Ecto neural progenitor cell (in vitro differentiated cells): ENCODE measurements around the gene WNT3A.

ENCODE experiments used
- DNase-seq: peaks from one replicate; pipeline ENCODE4 v3.0.0-alpha.2; 2018; ENCODE audit warnings: low spot score

Gene WNT3A

DNA sequence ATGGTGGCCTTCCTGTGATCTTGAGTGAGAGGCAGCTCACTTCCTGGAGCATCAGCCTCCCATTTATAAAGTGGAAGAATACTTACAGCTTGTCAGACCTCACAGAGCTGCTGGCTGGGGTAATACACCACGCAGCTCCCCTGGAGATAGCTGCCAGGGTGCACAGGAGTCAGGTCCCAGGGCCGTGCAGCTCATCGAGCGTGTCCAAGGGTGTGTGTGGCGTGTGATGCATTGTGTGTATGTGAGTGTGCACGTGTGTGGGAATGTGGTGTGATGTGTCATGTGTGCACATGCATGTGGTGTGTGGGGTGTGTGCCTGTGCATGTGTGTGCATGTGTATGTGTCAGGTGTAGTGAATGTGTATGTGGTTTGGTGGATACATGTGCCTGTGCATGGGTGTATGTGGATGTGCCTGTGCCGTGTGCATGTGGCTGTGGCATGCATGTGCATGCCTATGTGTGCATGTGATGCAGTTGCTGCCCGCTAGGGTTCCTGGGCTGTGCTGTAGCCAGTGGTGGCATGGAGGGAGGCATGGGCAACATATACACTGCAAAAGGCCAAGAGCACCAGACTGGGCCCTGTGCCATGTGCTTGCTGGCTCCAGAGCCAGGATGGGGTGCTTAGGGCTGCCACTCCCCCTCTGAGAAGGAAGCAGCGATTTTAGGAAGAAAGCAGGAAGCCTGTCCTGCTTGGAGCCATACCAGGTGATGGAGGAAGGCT lies 24.6 kb downstream of the WNT3A start:
- DNase-seq: peak; percentile 28

DNA sequence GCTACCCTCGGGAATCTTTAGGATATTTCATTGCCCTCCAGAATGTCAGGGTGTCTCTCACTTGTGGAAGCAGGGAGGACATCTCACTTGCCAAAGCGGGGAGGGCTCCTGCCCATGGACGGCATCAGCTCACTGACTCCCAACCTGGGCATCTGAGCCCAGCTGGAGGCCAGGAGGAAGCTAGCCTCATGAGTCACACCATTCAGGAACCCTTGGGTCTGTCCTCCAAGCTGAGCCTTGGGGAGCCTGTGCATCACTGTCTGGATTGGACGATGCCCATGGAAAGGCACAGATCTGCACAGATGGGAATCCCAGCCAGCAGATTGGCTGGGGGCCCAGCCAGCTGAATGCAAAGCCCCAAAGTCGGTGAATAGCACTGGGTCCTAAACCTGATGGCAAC lies 25.2 kb downstream of the WNT3A start:
- DNase-seq: peak; percentile 36

DNA sequence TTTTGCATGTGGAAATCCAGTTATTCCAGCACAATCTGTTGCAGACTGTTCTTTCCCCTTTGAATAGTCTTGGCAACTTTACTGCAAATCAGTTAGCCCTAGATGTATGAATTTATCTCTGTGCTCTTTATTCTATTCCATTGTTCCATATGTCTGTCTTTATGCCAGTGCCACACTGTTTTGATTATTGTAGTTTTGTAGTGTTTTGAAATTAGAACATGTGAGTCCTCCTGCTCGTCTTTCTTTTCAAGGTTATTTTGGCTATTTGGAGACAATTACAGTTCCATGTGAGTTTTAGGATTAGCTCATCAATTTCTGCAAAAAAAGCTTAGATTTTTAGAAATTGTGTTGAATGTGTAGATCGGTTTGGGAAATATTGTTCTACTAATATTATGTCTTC lies 26.6 kb downstream of the WNT3A start:
- no peak for DNase-seq

DNA sequence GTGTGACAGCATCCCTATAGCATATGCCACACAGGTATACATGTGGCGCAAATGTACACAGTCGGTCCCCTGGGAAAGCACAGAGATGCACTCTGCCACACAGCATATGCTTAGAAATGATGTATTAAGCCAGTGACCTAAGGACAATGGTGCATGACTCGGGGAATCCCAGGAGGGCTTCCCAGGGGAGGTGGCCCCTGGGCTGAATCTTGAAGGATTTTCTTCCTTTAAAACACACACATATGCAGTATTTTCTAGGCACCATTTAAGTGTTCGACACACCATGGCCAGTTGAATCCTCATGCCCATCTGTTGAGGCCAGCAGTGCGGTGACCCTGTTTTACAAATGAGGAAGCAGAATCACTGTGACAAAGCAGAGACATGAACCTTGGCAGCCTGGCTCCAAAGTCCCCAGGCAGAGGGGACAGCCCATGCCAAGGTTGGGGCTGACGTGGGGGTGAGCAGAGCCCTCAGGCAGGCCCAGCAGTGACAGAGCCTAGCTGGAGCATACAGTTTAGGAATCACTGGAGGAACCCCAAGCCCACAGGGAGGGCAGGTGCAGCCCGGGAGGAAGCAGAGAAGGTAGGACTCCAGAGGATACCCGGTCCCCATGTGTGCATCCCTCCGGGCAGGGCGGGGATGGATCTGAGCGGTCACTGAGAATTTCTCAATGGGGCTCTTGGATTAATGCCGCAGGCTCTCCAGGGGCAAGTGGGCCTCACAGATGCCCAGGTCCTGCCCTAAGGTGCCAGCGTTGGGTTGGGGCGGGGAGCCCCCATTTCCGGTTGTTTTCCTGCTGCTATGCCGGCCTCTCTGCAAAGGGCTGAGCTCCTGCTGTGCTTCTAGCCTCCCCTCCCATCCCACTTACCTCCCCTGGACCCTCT lies 28.4 kb downstream of the WNT3A start:
- DNase-seq: peak; percentile 55

DNA sequence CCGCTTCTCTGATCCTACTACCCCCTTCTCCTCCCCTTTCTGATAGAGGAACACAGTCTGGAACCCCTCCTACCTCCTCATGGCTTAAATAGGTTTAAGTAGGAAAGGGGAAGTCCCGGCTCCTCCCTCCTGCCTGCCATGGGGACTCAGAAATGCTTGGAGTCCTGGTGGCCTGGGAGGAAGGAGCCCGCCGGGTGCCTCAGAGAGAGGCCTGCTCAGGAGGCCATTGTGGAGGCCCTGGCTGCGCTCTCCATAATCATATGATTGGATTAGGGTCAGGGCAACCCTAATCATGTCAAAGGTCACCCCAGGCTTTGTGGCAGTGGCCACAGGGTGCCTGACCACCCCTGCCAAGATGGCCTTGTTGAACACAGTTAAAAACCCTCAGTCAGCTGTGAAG lies 29.0 kb downstream of the WNT3A start:
- peak; percentile 87 for DNase-seq

DNA sequence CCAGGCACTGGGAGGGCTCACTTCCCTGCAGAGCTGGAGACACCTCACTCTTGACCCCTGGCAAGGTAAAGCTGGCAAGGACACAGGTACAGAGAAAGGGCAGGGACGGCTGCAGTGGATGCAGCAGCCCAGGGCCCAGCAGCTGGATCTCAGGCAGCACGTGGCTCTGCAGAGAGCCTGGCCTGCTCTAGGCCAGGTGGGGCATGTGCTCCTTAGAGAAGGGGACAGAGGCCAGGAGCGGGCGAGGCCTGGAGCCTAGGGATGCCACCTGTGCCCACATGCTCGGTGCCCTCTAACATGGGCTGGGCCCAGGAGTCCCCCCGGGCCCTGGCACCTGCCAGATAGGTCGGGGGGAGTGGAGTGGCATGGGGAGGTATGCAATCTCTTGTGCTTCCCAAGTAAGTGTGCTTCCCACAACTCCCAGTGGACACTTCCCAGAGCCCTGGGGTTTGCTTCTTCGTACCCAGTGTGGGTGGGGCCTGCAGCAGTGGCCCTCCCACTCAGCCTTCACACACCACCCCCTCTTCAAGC lies 30.0 kb downstream of the WNT3A start:
- peak; percentile 68 for DNase-seq

DNA sequence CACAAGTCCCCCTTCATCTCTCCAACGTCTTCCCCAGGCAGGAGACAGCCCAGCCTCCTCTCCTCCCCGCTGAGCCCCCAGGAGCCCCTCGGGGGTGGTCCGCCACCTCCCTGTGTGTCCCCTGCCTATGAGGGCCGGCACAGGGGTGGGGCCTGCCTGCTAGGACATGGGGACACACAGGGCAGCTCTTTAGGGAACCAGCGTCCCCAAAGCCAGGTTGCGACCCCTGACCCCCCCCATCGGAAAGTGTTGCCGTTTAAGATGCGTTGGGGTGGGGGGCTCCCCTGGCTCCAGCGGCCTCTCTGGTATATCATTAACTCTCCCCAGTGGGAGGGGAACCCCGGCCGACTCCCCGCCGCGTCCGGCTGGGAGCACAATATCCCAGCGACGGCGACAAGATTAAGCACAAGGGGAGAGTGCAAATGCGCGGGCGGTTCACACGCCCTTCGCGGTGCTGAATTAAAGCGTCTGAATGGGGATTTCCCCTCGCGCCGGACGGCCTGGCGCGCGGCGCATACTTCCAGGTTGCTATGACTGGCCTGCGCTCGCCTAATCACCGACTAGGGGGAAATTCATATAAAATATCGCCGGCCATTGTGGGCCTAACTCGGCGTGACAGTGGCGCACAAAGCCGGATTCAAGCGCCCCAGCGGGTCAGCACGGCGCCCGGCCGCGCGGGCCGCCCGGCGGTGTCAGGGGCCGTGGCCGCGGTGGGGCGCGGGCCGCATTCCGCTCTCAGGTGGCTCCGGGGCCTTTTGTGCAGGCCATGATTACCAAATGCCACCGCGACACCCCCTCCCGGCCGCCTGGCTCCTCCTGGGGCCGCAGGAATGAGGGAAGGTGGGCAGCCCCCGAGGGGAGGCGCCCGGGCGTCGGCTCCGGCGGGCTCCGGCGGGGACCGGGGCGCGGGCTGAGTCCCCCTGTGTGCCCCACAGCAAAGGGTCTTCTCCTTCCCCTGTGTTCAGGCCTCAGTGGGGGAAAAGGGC lies 30.9 kb downstream of the WNT3A start:
- DNase-seq: peak; percentile 92

DNA sequence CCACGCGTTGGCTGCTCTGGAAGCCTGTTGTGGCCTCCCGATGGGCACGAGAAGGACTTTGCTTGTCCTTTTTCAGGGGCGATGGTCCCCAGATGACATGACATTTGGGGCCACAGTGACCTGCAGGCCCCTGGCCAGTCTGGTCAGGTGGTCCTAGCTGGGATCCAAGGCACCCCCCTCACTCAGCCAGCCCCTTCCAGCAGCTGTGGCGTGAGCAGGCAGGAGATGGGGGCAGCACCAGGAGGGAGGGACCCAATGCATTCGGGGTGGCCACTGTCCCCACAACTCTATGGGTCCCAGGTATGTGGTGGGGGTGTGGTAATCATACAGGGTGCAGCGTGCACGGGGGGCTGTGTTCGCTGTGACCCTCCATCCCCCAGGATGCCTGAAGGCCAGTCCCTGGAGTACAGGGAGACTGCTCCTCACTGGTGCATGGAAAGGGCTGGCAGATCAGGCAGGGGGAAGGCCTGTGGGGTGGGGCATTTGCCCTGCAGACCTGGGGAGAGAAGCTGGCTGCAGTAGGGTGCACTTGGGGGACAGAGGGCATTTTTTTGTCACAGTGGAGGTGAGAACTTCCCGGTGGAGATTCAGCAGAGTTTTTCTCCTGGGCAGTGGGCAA lies 31.7 kb downstream of the WNT3A start:
- DNase-seq: no peak

DNA sequence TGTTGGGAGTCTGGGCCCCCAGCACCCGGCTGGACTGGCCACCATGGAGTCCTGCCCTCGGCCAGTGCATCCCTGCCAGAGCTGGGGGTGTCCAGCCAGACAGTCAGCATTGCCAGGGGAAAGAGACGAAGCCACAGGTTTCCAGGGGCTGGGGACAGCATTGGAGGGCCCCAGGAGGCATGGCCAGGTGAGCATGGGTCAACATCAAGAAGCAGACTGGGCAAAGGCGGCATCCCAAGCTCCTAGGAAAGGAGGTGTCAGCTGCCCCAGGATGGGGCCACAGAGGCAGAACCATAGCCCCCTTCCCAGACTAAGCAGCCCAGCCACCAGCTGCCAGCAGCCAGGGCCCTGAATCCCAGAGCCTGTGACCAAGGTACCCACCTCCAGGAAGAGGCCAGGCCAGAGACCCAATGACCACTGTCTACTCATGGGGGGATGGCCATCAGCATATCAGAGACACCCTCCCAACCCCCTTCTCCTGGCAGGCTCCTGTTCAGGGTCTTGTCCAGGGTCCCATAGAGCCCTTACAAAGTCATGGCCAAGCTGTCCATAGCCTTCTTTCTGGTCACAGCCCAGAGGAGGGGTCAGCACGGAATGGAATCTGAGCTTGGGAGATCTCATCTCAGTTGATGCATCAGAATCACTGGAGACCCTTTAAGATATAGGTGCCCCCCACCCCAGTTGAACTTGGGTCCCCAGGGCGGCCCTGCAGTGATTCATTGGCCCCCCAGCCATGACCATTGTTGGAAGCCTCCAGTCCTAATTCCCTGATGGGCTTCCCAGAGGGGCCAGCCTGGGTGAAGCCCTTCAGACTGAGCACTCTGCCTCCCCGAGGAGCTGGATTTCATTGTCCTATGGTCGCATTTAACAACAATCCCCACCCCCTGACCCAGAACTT lies 32.5 kb downstream of the WNT3A start:
- peak; percentile 45 for DNase-seq

DNA sequence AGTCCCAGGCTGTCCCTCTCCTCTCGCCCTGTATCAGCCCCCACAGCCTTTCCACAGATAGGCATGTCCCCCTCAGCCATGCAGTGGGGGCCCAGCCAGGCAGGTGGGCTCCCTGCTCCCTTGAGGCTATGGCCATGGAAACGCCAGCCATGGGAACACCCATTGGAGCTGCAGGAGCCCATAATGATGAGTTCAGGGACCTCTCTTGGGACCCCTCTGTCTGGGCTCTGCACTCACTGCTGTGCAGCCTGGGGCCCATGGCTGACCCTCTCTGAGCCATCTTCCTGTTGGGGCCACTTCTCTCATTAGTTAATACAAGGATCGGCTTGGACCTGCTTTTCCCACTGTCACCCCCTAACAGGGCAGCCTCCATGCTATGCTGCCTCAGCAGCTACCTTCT lies 33.2 kb downstream of the WNT3A start:
- no peak for DNase-seq

DNA sequence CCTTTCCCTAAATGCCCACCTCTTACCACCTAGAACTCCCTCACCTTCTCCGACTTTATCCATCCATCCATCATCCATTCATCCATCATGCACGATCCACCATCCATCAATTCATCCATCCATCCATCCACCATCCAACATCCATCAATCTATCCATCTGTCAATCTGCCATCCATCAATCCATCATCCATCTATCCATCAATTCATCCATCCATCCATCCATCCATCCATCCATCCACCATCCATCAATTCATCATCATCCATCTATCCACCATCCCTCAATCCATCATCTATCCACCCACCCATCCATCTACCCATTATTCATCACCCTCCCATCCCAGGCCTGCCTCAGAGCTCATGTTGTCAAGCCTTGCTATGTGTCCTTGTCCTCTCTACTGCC lies 34.5 kb downstream of the WNT3A start:
- DNase-seq: no peak

DNA sequence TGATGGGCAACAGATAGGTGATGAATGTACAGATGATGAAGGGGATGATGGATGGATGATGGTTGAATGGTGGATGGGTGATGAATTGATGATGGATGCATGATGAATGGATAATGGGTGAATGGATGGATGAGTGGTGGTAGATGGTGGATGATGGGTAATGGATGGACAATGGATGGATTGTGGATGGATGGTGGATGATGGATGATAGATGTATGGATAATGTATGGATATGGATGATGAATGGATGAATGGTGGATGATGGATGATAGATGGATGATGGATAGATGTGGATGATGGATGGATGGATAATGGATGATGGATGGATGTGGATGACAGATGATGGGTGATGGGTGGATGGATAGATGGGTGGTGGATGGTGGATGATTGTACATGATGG lies 35.7 kb downstream of the WNT3A start:
- DNase-seq: no peak

DNA sequence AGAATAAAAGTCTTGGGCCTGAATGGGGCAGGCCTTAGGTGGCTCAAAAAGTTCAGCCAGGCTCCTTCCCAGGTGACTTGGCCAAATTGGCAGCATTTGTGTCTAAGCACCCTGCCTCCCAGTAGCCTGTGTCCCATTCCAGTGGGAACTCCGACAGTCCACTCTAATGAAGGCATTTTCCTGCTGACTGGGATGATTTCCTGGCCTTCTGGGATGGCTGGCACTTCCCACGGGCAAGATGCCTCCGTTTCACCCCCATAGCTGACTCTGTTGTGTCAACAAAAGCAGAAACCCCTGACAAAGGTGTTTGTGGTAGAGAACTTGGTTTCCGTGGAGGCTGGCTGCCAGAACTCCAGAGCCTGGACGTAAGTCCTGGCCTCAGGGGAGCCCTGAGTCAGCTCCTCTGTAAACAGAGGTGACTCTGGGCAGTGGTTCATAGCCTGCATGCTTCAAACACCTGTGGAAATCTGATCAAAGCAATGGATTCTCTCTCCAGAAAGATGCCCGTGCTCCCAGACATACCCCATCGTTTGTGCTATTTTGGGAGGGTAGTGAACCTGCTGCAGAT lies 36.6 kb downstream of the WNT3A start:
- peak; percentile 22 for DNase-seq

DNA sequence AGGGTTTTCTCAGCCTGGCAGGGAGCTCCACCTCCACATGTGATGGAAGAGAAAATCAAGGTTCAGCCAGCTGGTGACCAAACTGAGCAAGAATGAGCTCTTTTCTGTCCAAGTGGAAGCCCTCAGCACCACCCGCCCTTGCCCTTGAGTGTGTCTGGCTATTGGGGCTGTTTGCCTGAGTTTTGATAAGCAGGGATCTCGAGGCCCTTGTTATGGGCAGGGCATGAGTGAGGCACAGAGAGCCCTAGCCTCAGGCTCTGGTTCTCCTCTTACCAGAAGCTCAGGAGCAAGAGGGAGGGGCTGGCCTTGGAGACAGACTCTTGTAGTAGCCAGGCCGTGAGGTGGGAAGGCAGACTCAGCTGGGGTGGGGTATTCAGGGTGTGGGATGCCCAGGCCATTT lies 38.2 kb downstream of the WNT3A start:
- peak; percentile 46 for DNase-seq

DNA sequence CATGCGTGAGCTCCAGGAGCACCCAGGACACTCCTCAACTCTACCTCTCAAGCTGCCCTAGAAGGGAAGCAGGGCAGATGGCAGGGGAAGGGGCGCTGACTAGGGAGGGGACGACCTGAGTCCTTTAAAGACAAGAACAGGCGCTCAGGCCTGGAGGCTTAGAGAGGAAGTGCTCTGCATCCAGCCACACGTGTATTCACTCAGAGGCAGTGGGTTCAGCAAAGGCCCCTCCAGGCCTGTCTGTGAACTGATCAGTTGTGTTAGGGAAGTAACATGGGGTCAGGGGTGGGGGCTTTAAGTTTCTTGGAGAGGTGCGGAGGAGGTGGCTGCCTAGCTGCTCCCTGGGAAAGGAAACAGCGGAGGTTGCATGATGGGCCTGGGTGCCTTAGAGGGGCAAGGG lies 38.6 kb downstream of the WNT3A start:
- peak; percentile 39 for DNase-seq

DNA sequence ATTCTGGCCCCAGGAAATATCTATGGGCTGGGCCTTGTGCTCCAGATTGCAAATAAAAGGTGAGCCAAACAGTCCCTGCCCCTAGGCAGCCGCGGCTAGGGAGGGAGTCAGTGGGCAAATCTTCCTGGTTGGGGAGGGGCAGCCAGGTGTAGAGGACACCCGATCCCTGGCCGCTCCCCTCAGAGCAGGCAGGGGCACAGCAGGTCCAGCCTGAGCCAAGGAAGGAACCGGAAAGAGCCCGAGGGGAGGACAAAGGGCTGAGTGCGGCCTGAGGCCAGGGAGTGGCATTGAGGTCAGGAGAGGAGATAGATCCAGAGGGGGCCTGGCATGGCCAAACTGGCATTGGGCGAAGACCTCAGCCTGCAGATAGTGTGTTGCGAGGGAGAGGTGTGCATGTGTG lies 39.1 kb downstream of the WNT3A start:
- no peak for DNase-seq

DNA sequence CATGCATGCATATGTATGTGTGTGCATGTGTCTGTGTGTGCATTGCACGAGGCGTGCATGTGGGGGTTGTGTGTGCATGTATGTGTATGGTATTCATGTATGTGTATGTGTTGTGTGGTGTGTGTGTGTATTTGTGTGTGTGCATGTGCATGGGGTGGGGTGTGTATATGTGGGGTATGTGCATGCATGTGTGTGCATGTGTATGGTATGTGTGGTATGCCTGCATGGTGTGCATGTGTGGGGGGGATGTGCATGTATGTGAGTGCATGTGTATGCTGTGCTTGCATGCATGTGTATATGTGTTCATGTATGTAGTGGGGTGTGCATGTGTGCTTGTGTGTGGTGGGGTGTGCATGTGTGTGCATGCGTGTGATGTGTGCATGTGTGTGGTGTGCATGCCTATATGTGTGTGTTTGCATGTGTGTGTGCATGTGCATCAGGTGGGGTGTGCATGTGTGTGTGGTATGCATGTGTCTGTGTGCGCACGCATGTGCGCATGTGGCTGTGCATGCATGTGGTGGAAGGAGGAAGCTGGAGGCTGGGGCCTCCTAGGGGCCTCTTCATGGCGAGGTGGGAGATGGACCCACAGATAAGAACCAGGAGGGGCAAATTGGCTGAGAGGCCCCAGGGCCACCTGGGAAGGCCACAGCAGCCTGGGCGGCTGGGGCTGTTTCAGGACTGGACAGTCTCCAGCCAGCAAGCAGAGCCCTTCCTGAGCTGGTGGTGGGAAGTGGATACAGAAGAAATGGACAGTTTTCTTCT lies 39.8 kb downstream of the WNT3A start:
- DNase-seq: no peak

DNA sequence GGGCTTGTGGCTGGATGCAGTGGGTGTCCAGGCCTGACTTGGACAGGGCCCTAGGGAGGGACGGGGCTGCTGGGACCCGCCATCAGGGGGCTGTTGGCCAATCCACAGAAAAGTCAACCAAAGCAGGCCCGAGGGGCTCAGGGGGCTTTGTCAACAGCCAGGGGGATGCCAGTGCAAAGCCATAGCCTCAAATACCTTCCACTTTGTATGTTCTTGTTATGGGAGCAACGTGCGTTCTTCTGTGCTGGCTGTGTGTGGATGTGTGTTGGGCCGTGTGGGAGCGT lies 40.3 kb downstream of the WNT3A start:
- DNase-seq: no peak

DNA sequence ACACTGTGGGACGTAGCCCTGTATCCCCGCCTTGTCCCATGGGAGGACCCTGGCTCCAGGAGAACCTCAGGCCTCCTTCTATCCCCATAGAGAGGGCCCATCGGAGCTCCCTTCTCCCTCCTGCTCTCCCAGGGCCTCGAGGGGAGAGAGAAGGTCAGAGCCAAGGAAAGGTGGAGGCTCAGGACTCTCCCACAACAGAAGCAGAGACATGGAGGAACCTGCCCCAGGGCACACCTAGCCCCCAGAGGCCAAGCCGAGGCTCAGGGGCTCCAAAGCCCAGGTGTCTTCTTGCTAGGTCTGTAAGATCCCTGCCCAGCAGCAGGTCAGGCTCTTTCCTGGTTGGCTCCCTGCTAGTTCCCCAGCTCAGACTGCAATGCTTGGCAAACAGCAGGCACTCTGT lies 41.3 kb downstream of the WNT3A start:
- no peak for DNase-seq
